ENCODE results near the gene SMIM22.

- TF ChIP-seq POLR2A (IDR thresholded peaks at IDR 0.05) (no peak), POLR2AphosphoS5 (IDR thresholded peaks at IDR 0.05; ENCODE audit: insufficient read depth in 1 of 2, low read depth in 1 of 2) (no peak), CTCF (IDR thresholded peaks at IDR 0.05) (no peak)
These were observed 18.3 kb downstream of the SMIM22 start for GRCh38 chr16:4813251-4814003.

Data from vagina (tissue), 2 donors.